HG03432 (cell line): ENCODE data around the gene SFMBT2.
"Not testable (repeated sequence)": the region's sequence is repeated elsewhere in the genome, so short reads cannot be mapped to it uniquely, and the experiment has no call there.

Experiments
- ATAC-seq: cut with Tn5 transposase; IDR thresholded peaks from one replicate; pipeline ENCODE4 v1.9.1; 2021; ENCODE audit warnings: mild to moderate bottlenecking, moderate library complexity; ENCODE audit not compliant: unreplicated experiment

Gene SFMBT2

GRCh38 chr10:7403620-7404019 is 7.2 kb downstream of the SFMBT2 start:
- ATAC-seq = no peak

DNA sequence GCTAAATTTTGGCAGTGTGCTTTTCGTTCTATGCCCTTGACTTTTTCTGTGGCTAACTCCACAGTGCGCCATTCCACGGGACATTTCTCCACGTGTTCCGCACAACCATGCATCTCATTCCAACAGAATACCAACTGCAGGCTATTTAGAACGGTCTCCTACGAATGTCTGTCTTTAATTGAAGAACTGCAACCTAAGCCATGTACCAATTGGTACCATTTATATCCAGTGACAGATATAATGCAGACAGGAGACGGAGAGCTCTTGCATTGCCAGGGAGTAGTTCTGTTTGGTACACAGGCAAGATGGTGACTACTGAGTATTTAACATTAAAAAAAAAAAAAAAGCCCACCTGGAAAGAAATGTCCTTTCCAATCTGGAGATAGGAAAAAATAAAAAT is 9.1 kb downstream of the SFMBT2 start:
- no peak for ATAC-seq

GRCh38 chr10:7401156-7401555 is 9.7 kb downstream of the SFMBT2 start:
- ATAC-seq = no peak

DNA sequence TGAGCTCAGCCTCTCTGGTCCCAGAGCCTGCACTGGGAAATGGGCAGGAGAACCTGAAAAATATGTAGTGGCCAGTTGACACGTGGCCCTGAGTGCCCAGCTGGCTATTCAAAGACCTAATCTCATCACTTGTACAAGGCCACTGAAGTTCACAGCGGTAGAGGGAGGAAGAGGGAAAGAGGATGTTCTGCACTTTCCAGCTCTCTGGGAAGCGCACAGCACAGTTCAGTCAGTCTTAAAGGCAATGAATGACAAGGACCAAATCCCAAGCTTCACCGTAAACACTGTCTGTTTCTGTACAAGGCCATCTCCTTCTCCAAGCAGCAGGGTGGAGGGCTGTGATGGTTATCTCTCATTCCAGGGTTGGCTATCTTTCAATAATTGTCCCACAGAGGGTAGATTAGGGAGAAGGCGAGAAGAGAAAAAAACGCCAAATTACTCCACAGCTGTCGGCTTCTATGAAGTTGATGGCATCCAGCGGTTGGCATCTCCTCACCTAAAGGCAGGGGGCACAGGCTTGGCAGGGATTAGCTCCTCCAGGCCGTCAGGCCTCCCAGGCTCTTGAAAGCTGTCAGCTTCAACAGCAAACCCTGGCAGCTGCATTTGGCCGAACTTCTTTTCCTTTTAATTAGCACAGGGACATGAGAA is 10.6 kb downstream of the SFMBT2 start:
- ATAC-seq = no peak

DNA sequence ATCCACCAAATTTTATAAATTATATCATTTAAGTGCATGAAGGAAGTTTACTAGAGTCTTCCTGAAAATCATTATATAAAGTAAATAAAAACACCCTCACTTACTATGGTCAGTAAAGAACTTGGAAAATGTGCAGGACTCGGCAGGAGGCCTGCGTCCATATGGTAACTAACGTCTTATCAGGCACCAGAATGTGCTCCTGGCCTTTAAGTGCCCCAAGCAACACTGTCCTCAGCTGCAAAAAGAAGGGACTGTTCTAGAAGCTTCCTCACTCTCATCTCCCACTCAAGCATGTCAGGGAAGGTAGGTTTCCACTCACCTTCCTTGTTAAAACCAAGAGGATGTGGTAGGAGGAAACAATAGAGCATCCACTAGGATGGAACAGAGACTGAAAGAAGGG is 11.3 kb downstream of the SFMBT2 start:
- no peak for ATAC-seq

DNA sequence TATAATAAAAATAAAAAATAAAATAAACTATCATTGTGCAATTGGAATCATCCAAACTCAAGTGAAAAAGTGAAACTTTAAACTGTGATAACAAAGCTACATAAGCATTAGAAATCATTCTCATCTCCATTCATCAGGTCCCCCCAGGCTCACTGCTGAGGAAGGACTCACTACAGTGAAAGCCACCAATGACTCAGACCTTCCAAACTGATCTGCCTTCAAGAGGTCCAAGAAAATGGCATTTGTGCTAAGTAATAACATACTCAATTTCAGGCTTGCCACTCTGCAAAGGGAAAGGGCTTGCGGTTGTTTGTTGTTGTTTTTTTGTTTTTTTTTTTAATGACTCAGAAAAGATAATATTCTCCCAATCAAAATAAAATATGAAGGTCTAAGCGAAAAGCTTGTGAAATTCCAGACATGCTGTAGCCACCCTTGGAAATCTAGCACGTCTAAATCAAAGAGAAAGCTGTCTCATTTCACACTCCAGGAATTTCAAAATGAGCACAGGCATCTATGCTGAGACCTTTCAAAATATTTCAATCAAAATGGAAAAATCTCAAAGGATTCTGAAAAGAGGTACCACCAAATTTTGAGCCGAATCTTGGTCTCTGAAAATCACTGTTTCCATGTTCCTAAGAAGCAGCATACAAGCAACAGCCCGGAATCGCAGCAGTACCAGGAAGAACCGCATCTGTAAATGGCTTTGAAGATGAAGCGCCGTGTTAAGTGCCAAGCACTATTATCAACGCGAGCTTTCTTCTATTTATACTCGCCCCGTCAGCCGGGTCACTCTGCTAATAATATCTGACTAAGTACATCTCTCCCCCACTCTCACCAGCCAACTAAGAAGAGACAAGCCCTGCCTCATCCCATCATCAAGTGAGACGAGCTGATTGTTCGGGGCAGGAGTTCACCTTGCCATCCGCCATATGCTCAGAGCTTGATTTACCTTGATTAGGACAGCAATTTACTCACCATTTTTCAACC is 13.5 kb downstream of the SFMBT2 start:
- ATAC-seq = no peak

GRCh38 chr10:7392301-7392700 is 18.5 kb downstream of the SFMBT2 start:
- ATAC-seq = not testable (repeated sequence)

GRCh38 chr10:7391748-7392147 is 19.1 kb downstream of the SFMBT2 start:
- ATAC-seq = no peak

DNA sequence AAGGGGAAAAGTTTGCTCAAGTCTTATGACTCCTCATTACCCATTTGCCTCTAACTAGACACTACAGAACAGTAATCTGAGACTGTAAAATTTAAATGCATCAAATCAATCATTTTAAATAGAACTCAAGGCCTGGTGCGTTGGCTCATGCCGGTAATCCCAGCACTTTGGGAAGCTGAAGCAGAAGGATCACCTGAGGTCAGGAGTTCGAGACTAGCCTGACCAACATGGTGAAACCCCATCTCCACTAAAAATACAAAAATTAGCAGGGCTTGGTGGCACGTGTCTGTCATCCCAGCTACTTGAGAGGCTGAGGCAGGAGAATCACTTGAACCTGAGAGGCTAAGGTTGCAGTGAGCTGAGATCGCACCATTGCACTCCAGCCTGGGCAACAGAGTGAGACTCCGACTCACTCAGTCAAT is 20.1 kb downstream of the SFMBT2 start:
- not testable (repeated sequence) for ATAC-seq

GRCh38 chr10:7389844-7390243 is 21.0 kb downstream of the SFMBT2 start:
- no peak for ATAC-seq

DNA sequence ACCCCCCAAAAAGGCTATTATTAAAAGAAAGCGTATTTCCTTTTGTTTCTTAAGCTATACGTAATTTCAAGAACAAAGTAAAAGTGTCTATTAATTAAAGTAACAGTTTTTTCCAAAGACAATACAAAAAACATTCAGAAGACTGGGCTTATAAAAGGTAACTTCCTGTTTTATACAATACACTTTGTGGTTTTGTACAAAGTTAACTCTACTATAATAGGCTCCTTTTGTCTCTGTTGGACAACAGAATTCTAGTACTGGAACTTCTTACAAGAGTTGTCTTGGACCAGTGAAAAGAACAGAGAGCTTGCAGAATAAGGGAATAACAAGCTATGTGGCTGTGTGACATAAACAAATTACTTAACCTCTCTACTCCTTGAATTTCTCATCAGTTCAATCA is 21.5 kb downstream of the SFMBT2 start:
- ATAC-seq = no peak

DNA sequence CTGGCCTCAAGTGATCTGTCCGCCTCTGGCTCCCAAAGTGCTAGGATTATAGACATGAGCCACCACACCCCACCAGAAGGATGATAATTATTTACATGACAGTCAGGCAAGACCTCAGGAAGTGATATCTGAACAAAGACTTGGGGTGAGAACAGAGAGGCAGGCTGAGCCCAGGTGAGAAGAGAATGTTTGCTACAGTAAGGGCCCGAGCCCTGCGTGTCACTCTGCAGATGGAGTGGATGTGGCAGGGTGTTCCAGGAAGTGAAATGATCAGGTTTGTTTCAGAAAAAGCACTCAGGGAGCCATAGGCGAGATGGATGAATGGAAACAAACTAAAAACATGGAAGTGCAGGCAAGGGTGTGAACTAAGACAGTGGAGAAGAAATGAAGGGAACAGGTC is 22.2 kb downstream of the SFMBT2 start:
- no peak for ATAC-seq

DNA sequence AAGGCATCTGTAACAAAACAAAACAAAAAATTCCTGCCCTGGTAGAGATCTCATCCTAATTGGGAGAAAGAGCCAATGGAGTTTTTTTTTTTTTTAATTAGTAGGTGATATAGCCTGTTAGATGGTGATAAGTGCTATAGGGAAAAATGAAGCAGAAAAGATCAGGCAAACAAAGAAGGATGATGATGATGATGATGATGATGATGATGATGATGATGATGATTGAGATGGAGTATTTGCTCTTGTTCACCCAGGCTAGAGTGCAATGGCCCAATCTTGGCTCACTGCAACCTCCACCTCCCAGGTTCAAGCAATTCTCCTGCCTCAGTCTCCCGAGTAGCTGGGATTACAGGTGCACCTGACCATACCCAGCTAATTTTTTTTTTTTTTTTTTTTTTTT is 22.7 kb downstream of the SFMBT2 start:
- not testable (repeated sequence) for ATAC-seq

GRCh38 chr10:7385114-7385513 is 25.7 kb downstream of the SFMBT2 start:
- ATAC-seq = no peak

DNA sequence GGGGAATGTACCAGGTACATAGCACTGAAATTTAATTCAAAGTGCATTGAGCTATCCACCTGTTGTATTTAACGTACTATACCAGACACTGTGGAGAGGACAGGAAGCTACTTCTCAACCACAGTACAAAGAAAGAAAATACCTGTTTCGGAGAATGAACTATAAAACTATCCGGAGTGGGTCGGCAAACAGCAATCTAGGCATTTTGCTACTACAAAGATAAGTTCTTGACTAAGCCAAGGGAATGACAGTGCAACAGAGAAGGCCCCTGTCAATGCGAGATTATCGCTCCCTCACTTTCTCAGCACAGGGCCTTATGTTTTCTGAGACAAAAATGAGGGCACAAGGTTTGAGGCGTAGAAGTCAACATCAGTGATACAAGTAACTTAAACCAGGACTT is 27.4 kb downstream of the SFMBT2 start:
- no peak for ATAC-seq

DNA sequence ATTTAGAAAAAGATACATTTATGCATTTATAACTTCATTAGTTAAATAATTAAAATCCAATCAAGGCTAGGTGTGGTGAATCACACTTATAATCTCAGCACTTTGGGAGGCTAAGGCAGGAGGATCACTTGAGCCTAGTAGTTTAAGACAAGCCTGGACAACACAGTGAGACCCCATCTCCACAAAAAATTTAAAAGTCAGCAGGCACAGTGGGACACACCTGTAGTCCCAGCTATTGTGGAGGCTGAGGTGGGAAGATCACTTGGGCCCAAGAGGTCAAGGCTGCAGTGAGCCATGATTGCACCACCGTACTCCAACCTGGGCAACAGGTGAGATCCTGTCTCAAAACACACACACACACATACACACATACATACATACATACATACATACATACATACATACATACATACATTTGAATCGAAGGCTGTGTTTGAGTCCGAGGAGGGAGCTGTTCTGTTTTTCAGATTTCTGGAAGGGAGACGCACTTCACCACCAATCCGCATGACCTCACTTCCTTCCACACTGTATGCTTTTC is 30.1 kb downstream of the SFMBT2 start:
- no peak for ATAC-seq

- no peak for ATAC-seq
These were observed 32.0 kb downstream of the SFMBT2 start for GRCh38 chr10:7378602-7379403.

DNA sequence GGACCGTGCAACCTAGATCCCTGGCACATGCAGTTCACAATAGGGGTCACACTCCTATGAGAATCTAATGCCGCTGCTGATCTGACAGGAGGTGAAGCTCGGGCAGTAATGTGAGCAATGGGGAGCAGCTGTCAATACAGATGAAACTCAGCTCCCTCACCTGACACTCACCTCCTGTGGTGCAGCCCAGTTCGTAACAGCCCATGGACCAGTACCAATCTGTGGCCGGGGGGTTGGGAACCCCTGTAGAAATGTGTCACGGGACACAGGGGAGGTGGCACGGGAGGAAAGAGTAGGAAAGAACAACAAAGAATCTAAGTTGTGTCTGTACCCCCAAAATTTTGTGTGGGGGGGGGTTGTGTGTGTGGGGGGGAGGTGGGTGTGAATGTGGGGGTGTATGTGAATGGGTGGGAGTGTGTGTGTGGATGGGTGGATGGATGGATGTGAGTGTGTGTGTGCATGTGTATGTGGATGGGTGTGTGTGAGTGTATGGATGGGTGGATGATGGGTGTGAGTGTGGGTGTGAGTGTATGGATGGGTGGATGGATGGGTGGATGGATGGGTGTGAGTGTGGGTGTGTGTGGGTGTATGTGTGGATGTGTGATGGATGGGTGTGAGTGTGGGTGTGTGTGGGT is 33.1 kb downstream of the SFMBT2 start:
- no peak for ATAC-seq

GRCh38 chr10:7374795-7375194 is 36.0 kb downstream of the SFMBT2 start:
- no peak for ATAC-seq

DNA sequence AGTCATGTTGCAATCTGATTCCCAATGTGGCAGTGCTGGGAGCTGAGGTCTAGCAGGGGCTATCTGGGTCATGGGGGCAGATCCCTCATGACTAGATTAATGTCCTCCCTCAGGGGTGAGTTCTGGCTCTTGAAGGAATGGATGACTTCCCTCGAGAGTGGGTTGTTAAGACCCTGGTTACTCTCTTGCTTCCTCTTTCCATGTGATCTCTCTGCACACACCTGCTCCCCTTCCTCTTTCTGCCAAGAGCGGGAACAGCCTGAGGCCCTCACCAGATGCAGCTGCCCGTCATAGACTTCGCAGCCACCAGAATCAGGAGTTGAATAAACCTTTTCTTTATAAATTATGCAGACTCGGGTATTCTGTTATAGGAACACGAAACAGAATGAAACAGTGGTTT is 37.8 kb downstream of the SFMBT2 start:
- no peak for ATAC-seq

- no peak for ATAC-seq
These were observed 38.3 kb downstream of the SFMBT2 start for GRCh38 chr10:7372504-7372903.
